GM19395 (cell line): ENCODE measurements around the gene ADAMTS7.
"Not testable (repeated sequence)": the region's sequence is repeated elsewhere in the genome, so short reads cannot be mapped to it uniquely, and the experiment has no call there.

Source experiments
- ATAC-seq: cut with Tn5 transposase; IDR thresholded peaks from one replicate; pipeline ENCODE4 v1.9.1; 2021; ENCODE audit warnings: mild to moderate bottlenecking, moderate library complexity; ENCODE audit not compliant: unreplicated experiment

The ADAMTS7 gene, protein sequence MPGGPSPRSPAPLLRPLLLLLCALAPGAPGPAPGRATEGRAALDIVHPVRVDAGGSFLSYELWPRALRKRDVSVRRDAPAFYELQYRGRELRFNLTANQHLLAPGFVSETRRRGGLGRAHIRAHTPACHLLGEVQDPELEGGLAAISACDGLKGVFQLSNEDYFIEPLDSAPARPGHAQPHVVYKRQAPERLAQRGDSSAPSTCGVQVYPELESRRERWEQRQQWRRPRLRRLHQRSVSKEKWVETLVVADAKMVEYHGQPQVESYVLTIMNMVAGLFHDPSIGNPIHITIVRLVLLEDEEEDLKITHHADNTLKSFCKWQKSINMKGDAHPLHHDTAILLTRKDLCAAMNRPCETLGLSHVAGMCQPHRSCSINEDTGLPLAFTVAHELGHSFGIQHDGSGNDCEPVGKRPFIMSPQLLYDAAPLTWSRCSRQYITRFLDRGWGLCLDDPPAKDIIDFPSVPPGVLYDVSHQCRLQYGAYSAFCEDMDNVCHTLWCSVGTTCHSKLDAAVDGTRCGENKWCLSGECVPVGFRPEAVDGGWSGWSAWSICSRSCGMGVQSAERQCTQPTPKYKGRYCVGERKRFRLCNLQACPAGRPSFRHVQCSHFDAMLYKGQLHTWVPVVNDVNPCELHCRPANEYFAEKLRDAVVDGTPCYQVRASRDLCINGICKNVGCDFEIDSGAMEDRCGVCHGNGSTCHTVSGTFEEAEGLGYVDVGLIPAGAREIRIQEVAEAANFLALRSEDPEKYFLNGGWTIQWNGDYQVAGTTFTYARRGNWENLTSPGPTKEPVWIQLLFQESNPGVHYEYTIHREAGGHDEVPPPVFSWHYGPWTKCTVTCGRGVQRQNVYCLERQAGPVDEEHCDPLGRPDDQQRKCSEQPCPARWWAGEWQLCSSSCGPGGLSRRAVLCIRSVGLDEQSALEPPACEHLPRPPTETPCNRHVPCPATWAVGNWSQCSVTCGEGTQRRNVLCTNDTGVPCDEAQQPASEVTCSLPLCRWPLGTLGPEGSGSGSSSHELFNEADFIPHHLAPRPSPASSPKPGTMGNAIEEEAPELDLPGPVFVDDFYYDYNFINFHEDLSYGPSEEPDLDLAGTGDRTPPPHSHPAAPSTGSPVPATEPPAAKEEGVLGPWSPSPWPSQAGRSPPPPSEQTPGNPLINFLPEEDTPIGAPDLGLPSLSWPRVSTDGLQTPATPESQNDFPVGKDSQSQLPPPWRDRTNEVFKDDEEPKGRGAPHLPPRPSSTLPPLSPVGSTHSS (N-terminal part only)

DNA sequence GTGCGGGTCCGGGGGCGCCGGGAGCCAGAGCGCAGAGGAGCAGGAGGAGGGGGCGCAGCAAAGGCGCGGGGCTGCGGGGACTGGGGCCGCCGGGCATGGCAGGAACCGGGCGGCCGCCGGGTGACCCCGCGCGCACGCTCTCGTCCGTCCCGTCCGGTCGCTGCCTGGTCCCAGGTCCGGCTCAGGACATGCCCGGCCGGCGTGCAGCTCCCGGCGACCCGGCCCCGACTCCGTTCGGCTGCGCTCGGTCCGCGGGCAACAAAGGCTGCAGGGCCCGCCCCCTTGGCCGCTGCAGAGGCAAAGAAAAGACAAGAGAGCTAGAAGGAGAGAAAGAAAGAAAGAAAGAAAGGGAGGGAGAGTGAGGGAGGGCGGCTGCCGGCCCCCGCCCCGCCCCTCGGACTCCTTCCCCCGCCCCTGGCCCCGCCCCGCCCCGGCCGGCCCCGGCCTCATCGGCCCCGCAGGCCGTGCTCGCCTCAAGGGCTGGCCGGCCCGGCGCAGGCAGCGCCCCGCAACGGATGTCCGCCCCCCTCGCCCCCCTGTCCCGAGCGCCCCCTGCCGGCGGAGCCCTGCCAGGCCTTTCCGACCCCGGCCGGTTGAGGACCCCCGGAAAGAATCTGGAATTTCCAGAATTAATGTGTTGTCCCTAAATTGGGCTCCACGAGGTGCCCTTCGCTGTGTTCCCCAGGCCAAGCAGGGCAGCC, at the start of gene ADAMTS7:
ADAMTS7 (minus strand) TSS at position 341 of the 701 bp plus-strand sequence; CDS start at position 97, 244 bp downstream.
- ATAC-seq = no peak

DNA sequence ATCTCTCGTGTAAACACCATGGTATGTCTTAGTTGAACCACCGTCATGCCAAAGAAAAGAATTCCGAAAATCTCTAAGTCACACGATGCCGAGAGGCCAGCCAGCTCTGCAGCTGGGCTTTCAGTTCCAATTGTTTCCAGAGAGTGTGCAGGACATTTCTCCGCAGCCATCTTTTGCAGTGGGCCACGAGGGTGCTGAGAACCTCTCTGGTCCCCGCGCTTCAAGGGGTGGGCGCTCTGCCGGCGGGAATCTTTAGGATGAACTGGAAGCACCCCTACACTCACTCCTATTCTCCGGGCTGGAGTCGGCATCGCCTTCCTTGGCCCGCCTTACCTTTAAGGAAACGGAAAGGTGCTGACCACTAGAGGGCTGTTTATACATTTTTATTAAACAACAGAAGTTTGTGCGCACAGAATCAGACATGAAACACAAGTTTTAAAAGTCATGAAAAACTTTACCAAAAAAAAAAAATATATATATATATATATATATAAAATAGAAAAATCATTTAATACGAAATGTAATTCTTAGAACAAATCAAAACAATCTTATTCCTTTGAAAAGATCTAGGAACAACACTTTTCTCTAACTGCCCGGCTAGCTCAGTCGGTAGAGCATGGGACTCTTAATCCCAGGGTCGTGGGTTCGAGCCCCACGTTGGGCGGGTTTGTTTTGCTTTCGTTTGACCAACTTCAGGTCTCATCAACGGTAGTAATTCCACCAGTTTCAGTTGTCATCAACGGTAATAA, 48.9 kb upstream of the ADAMTS7 start:
- peak; percentile 75 for ATAC-seq

DNA sequence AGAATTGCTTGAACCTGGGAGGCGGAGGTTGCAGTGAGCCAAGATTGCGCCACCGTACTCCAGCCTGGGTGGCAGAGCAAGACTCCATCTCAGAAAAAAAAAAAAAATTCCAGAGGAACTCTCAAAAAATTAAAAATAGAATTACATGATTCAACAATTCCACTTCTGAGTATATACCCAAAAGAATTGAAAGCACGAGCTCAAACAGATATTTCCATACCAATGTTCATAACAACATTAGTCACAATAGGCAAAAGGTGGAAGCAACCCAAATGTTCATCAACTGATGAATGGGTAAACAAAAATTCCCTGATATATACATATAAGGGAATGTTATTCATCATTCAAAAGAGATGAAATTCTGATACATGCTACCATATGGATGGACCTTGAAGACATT, 44.5 kb upstream of the ADAMTS7 start:
- ATAC-seq = no peak

DNA sequence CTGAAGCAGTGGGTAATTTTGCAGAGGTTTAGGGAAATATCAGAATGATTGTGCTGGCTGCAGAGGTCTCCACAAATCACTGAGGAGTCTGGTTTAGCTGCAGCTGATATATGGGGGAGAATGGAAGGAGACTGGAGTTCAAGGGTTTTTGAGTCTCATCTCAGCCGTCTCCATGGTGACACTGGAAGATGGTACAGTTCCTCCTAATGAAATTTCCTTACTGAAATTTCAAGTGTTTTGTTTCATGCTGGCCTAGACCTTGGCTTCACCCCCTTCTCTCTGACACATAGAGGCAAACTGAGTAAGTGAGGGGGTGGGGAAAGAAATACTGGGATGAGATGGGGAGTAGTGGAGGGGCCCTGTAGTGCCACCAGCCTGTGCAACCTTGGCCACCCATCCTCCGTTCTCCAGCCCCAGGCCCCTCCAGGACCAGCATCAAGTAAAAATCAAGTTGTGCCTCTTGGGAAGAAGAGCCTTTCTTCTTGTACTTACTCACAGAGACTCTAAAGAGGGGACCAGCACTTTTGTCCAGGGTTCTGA, 43.6 kb upstream of the ADAMTS7 start:
- ATAC-seq = no peak

DNA sequence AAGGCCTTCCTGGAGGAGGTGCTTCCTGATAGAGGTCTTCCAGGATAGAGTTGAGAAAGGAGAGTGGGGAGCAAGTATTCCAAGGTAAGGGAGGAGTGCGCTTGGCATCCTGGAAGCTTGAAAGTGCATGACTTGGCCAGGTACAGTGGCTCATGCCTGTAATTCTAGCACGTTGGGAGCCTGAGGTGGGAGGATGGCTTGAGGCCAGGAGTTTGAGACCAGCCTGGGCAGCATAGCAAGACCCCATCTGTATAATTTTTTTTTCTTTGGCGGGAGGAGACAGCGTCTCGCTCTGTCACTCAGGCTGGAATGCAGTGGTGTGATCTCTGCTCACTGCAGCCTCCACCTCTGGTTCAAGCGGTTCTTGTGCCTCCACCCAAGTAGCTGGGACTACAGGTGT, 42.2 kb upstream of the ADAMTS7 start:
- ATAC-seq = no peak

DNA sequence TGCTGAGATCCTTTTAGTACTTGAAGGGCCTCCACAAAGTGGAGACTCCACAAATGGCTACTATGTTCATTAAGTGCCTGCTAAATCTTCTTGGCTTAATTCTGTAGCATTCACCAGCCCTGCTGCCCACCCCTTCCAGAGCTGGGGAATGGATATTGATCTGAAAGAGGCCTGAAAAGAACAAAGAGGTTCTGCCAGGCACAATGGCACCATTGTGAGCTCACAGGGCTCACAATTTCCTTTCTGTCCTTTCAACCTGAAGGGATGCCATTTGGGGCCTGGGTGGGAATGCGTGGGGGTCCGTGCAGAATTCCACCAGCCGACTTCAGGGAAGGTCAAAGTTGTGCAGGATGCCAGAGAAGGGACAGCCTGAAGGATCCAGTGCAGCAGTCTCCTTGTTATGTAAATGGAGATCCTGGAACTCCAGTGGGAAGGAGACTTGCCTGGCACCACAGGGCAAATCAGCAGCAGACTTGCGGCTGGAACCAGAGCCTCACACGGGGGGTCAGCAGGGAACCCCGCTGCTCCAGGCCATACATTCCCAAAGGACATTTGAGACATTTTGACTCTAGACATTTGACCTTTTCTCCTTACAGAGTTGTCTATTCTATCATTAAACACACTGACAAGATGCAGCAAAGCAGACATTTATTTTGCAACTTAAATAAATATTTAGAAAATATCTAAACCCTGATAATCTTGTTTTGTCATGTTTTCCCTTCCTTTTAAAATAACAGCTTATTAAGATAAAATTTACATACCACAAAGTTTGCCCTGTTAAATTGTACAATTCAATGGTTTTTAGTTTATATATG, 39.9 kb upstream of the ADAMTS7 start:
- no peak for ATAC-seq

DNA sequence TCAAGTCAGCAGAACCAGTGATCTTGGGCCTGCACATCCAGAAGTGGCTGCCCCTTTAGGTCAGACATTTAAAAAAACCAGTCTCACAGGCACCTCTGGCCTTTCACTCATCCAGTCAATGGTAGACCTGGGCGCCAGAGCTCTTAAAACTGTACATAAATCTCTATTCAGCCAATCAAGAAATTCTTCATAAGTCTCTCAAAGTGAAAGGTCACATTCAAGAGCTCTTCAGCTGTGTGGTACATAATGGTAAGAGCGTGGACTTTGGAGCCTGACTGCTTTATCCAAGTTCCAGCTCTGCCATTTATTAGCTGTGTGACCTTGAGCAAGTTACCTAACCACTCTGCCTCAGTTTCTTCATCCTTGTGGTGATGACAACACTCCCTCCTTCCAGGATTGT, 39.1 kb upstream of the ADAMTS7 start:
- ATAC-seq = no peak

DNA sequence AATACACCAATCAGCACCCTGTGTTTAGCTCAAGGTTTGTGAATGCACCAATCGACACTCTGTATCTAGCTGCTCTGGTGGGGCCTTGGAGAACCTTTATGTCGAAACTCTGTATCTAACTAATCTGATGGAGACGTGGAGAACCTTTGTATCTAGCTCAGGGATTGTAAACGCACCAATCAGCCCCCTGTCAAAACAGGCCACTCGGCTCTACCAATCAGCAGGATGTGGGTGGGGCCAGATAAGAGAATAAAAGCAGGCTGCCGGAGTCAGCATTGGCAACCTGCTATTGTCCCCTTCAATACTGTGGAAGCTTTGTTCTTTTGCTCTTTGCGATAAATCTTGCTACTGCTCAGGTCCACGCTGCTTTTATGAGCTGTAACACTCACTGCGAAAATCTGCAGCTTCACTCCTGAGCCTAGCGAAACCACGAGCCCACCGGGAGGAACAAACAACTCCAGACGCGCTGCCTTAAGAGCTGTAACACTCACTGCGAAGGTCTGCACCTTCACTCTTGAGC, 36.2 kb upstream of the ADAMTS7 start:
- ATAC-seq = not testable (repeated sequence)

DNA sequence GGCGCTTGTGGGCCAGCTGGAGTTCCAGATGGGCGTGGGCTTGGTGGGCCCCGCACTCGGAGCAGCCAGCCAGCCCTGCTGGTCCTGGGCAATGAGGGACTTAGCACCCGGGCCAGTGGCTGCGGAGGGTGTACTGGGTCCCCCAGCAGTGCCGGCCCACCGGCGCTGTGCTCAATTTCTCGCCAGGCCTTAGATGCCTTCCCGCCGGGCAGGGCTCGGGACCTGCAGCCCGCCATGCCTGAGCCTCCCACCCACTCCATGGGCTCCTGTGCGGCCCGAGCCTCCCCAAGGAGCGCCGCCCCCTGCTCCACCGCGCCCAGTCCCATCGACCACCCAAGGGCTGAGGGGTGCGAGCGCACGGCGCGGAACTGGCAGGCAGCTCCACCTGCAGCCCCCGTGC, 35.6 kb upstream of the ADAMTS7 start:
- ATAC-seq = not testable (repeated sequence)

DNA sequence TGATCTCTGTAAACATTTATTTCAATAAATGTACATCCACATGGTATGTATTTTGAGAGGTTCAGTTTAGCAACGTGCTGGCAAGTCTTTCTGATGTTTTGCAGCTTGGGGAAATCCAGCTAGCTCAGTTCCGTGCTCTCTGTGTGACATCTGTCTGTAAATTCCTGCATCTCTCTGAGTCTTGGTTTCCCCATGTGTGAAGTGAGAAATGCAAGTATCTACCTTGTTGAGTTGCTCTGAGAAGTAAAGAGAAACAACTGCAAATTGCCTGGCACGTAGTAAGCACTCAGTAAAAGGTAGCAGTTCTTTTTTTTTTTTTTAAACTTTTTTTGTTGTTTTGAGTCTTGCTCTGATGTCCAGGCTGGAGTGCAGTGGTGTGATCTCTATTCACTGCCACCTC, 31.3 kb upstream of the ADAMTS7 start:
- ATAC-seq = no peak

DNA sequence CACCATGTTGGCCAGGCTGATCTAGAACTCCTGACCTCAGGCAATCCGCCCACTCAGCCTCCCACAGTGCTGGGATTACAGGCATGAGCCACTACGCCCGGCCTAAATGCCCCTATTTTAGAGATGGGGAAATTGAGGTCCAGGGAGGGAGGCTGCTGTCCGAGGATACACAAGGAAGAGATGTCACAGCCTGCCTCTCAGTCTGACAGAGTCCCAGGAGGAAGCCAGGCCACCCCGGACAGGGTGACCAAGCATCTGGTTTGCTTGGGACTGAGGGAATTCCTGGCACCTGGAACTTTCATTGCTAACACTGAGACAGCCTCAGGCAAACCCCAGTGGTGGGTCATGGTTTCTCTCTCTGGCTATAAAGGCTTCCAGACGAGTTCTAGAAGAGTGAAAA, 30.6 kb upstream of the ADAMTS7 start:
- no peak for ATAC-seq

DNA sequence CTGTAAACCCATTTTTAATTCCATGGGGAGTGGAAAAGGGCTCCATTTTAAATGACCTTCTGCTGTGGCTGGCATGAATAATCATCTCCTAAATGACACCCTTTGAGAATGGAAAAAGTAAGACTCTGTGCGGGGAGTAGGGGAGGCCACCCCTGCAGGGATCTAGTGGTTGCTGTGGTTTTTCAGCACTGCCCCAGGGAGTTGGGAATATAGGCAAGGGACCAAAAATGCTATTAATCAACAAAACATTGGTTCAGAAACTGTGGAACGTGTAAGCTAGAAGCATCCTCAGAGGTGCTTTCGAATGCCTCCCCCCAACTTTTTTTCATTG, 30.1 kb upstream of the ADAMTS7 start:
- no peak for ATAC-seq

DNA sequence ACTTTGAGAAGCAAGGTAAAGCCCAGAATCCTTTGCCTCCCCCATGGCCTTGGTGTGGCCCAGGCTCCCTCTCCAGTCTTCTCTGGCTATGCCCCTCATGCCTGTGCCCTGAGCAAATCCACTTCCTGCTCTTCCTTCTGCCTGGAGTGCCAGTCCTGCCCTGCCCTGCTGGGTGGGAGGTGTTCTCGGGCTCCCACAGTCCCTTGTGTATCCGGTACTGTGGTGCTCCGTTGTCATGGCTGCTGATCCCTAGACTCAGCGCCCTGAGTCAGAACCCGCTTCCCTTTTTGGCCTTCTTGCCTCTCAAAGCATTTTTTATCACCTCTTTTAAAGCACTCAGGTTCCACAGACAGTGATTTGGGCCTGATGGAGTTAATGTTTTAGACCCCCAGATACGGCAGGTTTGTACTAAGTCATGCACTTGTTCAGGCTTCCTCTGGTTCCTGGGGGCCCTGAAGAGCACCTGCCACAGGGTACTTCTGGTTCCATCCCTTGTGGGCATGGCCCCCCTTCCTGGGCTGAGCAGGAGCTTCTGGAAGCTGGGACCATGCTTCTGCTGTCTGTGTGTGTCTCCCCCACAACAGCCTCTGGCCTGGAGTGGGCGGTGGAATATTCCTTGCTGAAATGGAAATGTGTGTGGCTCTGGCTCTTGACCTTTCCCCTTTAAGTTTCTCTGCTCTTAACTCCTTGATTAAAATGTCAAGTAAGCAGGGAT, 29.6 kb upstream of the ADAMTS7 start:
- no peak for ATAC-seq

DNA sequence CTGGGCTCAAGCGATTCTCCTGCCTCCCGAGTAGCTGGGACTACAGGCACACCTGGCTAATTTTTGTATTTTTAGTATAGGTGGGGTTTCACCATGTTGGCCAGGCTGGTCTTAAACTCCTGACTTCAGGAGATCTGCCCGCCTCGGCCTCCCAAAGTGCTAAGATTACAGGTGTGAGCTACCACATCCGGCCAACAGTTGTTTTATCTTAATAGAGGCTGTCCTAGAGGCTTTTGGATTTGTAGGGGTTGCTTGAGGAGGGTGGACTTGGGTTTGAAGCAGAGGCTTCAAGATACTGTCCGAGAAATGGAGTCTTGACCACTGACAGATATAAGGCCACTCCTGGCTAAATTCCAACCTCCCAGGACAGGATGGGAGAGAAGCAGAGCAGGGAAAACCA, 27.9 kb upstream of the ADAMTS7 start:
- ATAC-seq = not testable (repeated sequence)

DNA sequence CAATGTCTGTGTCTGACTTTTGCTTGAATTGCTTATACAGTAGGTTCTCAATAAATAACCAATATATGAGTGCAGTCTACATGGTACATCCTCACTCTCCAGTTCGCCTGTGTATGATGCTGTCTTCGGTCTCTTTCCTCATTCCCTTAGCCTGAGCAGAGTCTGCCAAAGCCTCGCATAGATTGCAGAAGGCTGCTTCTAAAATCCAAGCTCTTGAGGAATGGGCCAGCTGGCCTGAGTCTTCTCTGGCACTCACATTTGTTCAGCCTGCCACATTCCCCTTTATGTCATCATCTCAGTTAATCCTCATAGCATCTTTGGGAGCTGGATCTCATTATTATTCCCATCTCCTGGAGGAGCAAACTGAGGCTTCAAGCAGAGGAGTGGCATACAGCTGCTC, 27.2 kb upstream of the ADAMTS7 start:
- ATAC-seq = no peak

DNA sequence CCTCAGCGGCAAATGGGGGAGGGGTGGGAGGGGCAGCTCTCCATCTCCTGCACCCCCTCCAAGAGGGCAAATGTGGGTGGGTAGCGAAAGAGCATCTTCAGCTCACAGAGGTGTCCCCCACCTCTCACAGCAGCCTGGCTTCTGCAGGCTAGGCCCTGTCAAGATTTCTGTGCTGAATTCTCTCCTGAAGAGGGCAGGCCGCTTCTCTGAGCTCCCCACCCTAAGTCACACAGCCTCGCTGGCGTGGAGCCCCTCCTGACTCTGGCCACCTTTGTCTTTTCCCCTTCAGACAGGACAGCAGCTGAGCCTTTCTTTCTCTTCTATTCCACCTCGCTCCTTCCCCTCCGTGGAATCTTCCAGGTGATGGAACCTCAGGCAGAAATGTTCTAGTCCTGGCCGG, 26.3 kb upstream of the ADAMTS7 start:
- no peak for ATAC-seq

DNA sequence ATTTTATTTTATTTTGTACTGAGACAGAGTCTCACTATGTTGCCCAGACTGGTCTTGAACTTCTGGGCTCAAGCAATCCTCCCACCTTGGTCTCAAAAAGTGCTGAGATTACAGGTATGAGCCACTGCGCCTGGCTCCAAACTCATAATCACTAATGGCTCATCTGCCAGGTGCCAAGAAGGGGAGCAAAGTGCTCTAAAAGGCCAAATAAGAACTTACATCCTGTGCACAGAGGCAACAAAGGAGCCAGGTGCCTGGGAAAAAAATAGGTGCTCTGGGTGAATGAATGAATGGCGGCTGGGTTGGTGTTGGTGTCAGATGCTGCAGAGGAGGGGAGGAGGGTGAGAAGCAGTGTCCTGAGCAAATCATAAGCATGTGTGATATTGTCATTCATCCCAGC, 25.9 kb upstream of the ADAMTS7 start:
- no peak for ATAC-seq

DNA sequence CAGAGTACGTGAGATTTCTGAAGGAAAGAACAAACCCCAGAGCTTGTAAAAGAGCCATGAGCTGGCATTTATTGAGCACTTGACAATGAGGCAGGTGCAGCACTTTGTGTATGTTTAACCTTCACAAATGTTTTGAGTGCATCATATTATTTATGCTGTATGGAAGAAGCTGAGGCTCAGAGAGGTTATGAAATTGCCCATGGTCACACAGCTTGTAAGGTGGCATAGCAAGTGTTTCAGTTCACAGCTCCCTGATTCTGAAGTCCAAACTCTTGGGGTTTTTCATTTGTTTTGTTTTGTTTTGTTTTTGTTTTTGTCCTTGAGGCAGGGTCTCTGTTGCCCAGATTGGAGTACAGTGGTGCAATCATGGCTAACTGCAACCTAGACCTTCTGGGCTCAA, 25.1 kb upstream of the ADAMTS7 start:
- no peak for ATAC-seq
